T-helper 1 cell (primary cell): ENCODE data around the gene PTPN20.

Experiments
- DNase-seq, 5 donors: peaks; one replicate each; pipeline ENCODE4 v3.0.0-alpha.2; 2012 to 2020

PTPN20 gene

GRCh38 chr10:47049056-47049851, 138.0 kb downstream of the PTPN20 start:
- DNase-seq = no peak

- no peak for DNase-seq
These were observed 138.7 kb downstream of the PTPN20 start for GRCh38 chr10:47049906-47050305.

- DNase-seq = no peak
These were observed 139.6 kb downstream of the PTPN20 start for GRCh38 chr10:47050618-47051455.

- no peak for DNase-seq
These were observed 140.6 kb downstream of the PTPN20 start for GRCh38 chr10:47051741-47052238.
